ENCODE data around the gene CDC37L1.

GRCh38 chr9:4746278-4747030 lies 67.1 kb downstream of the CDC37L1 start:
- TF ChIP-seq CTCF (IDR thresholded peaks at IDR 0.05) = no peak
- no peak for TF ChIP-seq POLR2A (IDR thresholded peaks at IDR 0.05)
- TF ChIP-seq EP300 (IDR thresholded peaks at IDR 0.05; ENCODE audit: low read depth) = no peak
- no peak for TF ChIP-seq POLR2AphosphoS5 (IDR thresholded peaks at IDR 0.05)

Measured in transverse colon (tissue), 4 donors.